ENCODE measurements around the gene SFXN5.

Gene SFXN5

GRCh38 chr2:72972352-72973136 is 99.0 kb downstream of the SFXN5 start:
- Histone ChIP-seq H3K4me1 (ENCODE audit: control insufficient read depth, insufficient read depth, low read length) (no peaks in the 10 kb centered on the region), H3K4me3 (ENCODE audit: low read depth, low read length) (no peak overlapping the region), H3K27ac (ENCODE audit: extremely low read depth, low read depth, low read length) (no peak overlapping the region), H3K9me3 (ENCODE audit: control insufficient read depth, insufficient read depth, low read depth, low read length) (no peaks in the 10 kb centered on the region), H3K36me3 (ENCODE audit: control insufficient read depth in 2 of 2, insufficient read depth in 1 of 2, low read length in 2 of 2) (no peaks in the 10 kb centered on the region)
- ChIA-PET POLR2A (no interaction called here), CTCF (interaction anchor here (0.7 to 11.2 kb wide), 9 partner anchors 9 to 240 kb away, joined by 3 to 168 read pairs (median 7); partner anchors contain the start of gene EMX1)
- TF ChIP-seq KLF1 (tag by site-specific recombination; IDR thresholded peaks at IDR 0.05) (no peak), ZNF530 (tag by site-specific recombination; IDR thresholded peaks at IDR 0.05; ENCODE audit: low read depth) (no peak)
- TF ChIP-seq, protein P1, sequence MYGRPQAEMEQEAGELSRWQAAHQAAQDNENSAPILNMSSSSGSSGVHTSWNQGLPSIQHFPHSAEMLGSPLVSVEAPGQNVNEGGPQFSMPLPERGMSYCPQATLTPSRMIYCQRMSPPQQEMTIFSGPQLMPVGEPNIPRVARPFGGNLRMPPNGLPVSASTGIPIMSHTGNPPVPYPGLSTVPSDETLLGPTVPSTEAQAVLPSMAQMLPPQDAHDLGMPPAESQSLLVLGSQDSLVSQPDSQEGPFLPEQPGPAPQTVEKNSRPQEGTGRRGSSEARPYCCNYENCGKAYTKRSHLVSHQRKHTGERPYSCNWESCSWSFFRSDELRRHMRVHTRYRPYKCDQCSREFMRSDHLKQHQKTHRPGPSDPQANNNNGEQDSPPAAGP (tag by site-specific recombination; IDR thresholded peaks at IDR 0.05) = no peak

- H3K9me3 ChIP-seq (ENCODE audit: control insufficient read depth, insufficient read depth, low read depth, low read length) = no peaks in the 10 kb centered on the region
- POLR2A ChIA-PET = no interaction called here
- no peaks in the 10 kb centered on the region for H3K4me1 ChIP-seq (ENCODE audit: control insufficient read depth, insufficient read depth, low read length)
- CTCF ChIA-PET = interaction anchor here (0.6 to 11.2 kb wide), 4 partner anchors 19 to 78 kb away, joined by 4 to 168 read pairs (median 4); no protein-coding TSS in a partner anchor
- peaks cover 0 to 6% of the 10 kb centered on the region in 2 experiments; a peak in 1 of 3 replicates for H3K36me3 ChIP-seq (ENCODE audit: control insufficient read depth in 2 of 2, insufficient read depth in 1 of 2, low read length in 2 of 2)
- TF ChIP-seq KLF10 (tag by site-specific recombination; IDR thresholded peaks at IDR 0.05) (no peak), KLF7 (tag by site-specific recombination; IDR thresholded peaks at IDR 0.05; ENCODE audit: borderline replicate concordance) (no peak), ZNF354C (tag by site-specific recombination; IDR thresholded peaks at IDR 0.05; ENCODE audit: borderline replicate concordance, low read depth) (no peak)
- H3K27ac ChIP-seq (ENCODE audit: extremely low read depth, low read depth, low read length) = no peak overlapping the region
- no peak overlapping the region for H3K4me3 ChIP-seq (ENCODE audit: low read depth, low read length)
These were observed 100.5 kb downstream of the SFXN5 start for GRCh38 chr2:72971036-72971435.

DNA sequence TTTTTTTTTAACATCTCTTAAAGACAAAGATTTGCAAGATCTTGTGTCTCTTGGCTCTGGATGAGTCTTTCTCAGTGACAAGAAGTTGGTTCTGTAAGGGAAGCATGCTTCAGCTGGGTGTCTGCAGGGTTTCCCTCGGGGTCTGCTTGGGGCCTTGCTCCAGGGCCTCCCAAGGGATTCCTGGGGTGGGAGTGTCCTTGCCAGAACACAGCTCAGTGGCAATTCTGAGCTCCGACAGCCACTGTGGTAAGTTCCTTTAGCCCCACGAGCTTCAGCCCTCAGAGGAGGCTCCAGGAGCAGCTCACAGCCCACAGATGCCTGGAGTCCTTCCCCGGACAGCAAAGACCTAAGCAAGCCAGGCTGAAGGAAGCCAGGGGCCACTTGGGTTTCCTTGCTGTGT is 101.8 kb downstream of the SFXN5 start:
- Histone ChIP-seq H3K4me3 (ENCODE audit: low read depth, low read length) (no peak overlapping the region), H3K36me3 (ENCODE audit: control insufficient read depth in 2 of 2, insufficient read depth in 1 of 2, low read length in 2 of 2) (peaks cover 0 to 10% of the 10 kb centered on the region in 2 experiments; a peak in 1 of 3 replicates), H3K4me1 (ENCODE audit: control insufficient read depth, insufficient read depth, low read length) (no peaks in the 10 kb centered on the region), H3K27ac (ENCODE audit: extremely low read depth, low read depth, low read length) (no peak overlapping the region), H3K9me3 (ENCODE audit: control insufficient read depth, insufficient read depth, low read depth, low read length) (no peaks in the 10 kb centered on the region)
- TF ChIP-seq ZFP41 (tag by site-specific recombination; IDR thresholded peaks at IDR 0.05; ENCODE audit: borderline replicate concordance) (no peak), ZNF664 (tag by site-specific recombination; IDR thresholded peaks at IDR 0.05) (no peak), ZNF596 (tag by site-specific recombination; IDR thresholded peaks at IDR 0.05) (no peak), ZNF404 (tag by site-specific recombination; IDR thresholded peaks at IDR 0.05) (no peak), ZNF560 (tag by site-specific recombination; IDR thresholded peaks at IDR 0.05; ENCODE audit: borderline replicate concordance) (no peak)
- POLR2A ChIA-PET = no interaction called here
- CTCF ChIA-PET = interaction anchor here (0.7 to 11.2 kb wide), 2 partner anchors 72 to 77 kb away, joined by 5 to 168 read pairs; no protein-coding TSS in a partner anchor

DNA sequence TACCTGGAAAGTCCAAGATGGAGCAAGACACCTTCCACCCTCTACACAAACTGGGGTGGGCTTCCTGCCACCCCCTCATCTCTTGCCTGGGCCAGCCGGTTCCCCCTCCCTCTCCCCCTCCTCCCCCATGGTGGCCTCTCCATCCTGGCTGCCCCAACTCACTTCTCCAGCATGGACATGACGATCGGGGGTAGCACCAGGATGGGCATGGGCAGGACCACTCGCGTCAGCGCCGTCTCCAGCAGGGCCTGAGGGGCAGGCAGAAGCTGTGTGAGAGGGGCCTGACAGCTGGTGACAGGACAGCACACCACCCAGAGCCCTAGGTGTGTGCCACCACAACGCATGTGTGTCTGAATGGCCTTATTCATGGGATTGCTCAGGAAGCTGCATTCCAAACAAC is 103.2 kb downstream of the SFXN5 start:
- CTCF ChIA-PET = interaction anchor here (0.6 to 11.2 kb wide), 2 partner anchors 75 to 1347 kb away, joined by 3 to 168 read pairs; no protein-coding TSS in a partner anchor
- Histone ChIP-seq H3K27ac (ENCODE audit: extremely low read depth, low read depth, low read length) (no peak overlapping the region), H3K4me3 (ENCODE audit: low read depth, low read length) (no peak overlapping the region), H3K36me3 (ENCODE audit: control insufficient read depth in 2 of 2, insufficient read depth in 1 of 2, low read length in 2 of 2) (peaks cover 0 to 10% of the 10 kb centered on the region in 2 experiments; a peak in 1 of 3 replicates), H3K9me3 (ENCODE audit: control insufficient read depth, insufficient read depth, low read depth, low read length) (no peaks in the 10 kb centered on the region), H3K4me1 (ENCODE audit: control insufficient read depth, insufficient read depth, low read length) (no peaks in the 10 kb centered on the region)
- POLR2A ChIA-PET = no interaction called here
- no peak for TF ChIP-seq TCF7L2 (IDR thresholded peaks at IDR 0.05; ENCODE audit: borderline replicate concordance, low read depth, low read length)
- no peak for TF ChIP-seq ZBTB49 (tag by site-specific recombination; IDR thresholded peaks at IDR 0.05; ENCODE audit: low read depth)
- TF ChIP-seq ZNF335 (tag by site-specific recombination; conservative IDR thresholded peaks at IDR 0.05) = no peak
- TF ChIP-seq ZNF555 (tag by site-specific recombination; conservative IDR thresholded peaks at IDR 0.05) = no peak
- no peak for TF ChIP-seq REPIN1 (tag by site-specific recombination; IDR thresholded peaks at IDR 0.05; ENCODE audit: low read depth)
- no peak for TF ChIP-seq ZNF571 (tag by site-specific recombination; IDR thresholded peaks at IDR 0.05)
- no peak for TF ChIP-seq CTCF (tag by site-specific recombination; IDR thresholded peaks at IDR 0.05)
- TF ChIP-seq, protein P1 (tag by site-specific recombination; IDR thresholded peaks at IDR 0.05) = no peak
- TF ChIP-seq ZSCAN30 (tag by site-specific recombination; IDR thresholded peaks at IDR 0.05) = no peak
- no peak for TF ChIP-seq ZNF292 (tag by site-specific recombination; IDR thresholded peaks at IDR 0.05; ENCODE audit: borderline replicate concordance, low read depth)

Data from HEK293 (cell line).